Small intestine (tissue), 7 donors: ENCODE results near the gene PLXNB2. TPM values are rescaled to one million over a fixed set of nuclear protein-coding genes. Genes with fewer than 3 reads are reported as not detected.

Experiments used
- DNase-seq, 2 donors: peaks; one replicate each; pipeline versions ENCODE4 v3.0.0 to v3.0.0-alpha.2; 2013
- FAIRE-seq: peaks from 2 replicates; lab custom pipeline; 2012; peaks lifted over from hg19 to GRCh38; lab: Jason Lieb, UNC
- H3K27ac ChIP-seq, 3 donors: one replicate each; pipeline ENCODE4 v1.5.1; 2013; ENCODE audit warnings: low read length in 2 of 3, mild to moderate bottlenecking in 2 of 3, control low read depth in 1 of 3, inconsistent platforms in 1 of 3, low read depth in 1 of 3, moderate library complexity in 1 of 3
- H3K27me3 ChIP-seq, 3 donors: one replicate each; pipeline ENCODE4 v1.6.1; 2013; ENCODE audit warnings: low read length in 3 of 3, inconsistent platforms in 1 of 3; ENCODE audit not compliant: control insufficient read depth in 3 of 3, insufficient read depth in 3 of 3
- H3K36me3 ChIP-seq, 3 donors: one replicate each; pipeline ENCODE4 v1.6.1; 2013; ENCODE audit warnings: low read length in 3 of 3, inconsistent platforms in 1 of 3, low read depth in 1 of 3, mild to moderate bottlenecking in 1 of 3, moderate library complexity in 1 of 3; ENCODE audit not compliant: control insufficient read depth in 3 of 3, insufficient read depth in 2 of 3
- H3K4me1 ChIP-seq, 3 donors: one replicate each; pipeline ENCODE4 v1.6.1; 2013; ENCODE audit warnings: low read length in 2 of 3, inconsistent platforms in 1 of 3, low read depth in 1 of 3, mild to moderate bottlenecking in 1 of 3, moderate library complexity in 1 of 3; ENCODE audit not compliant: control insufficient read depth in 3 of 3, insufficient read depth in 2 of 3
- H3K4me3 ChIP-seq, 3 donors: one replicate each; pipeline ENCODE4 v1.5.1; 2013; ENCODE audit warnings: low read length in 3 of 3, control low read depth in 1 of 3, inconsistent platforms in 1 of 3, low read depth in 1 of 3, mild to moderate bottlenecking in 1 of 3, moderate library complexity in 1 of 3
- H3K9me3 ChIP-seq, 2 donors: one replicate each; pipeline ENCODE4 v1.6.1; 2013; ENCODE audit warnings: low read depth in 1 of 2, low read length in 1 of 2; ENCODE audit not compliant: control insufficient read depth in 2 of 2, insufficient read depth in 1 of 2
- WGBS, 3 donors: extraction: QIAGEN DNeasy Blood & Tissue Kit; methylation state at CpG; one replicate each; pipeline ENCODE4 v1.1.7; 2013; 5-methylcytosine and 5-hydroxymethylcytosine counted together
- polyA plus RNA-seq, 4 donors: library from polyadenylated mRNA; stranded (reverse) in 3 of 4; unstranded in 1 of 4; fragments of 200-250 nt in 3 of 4; fragments of 120-200 nt in 1 of 4; gene quantifications; one replicate each; pipeline versions ENCODE4 v1.2.1 to v1.2.3, GENCODE V29; 2013
- donor health status: healthy with polysubstance abuse.
- donor health status: control.
- donor health status: control.
- donor health status: Bipolar disorder and iron deficiency.
- donor health status: healthy.

The PLXNB2 gene
- polyA plus RNA-seq, 4 donors = 70.3 to 179 (median 95.2) TPM

DNA sequence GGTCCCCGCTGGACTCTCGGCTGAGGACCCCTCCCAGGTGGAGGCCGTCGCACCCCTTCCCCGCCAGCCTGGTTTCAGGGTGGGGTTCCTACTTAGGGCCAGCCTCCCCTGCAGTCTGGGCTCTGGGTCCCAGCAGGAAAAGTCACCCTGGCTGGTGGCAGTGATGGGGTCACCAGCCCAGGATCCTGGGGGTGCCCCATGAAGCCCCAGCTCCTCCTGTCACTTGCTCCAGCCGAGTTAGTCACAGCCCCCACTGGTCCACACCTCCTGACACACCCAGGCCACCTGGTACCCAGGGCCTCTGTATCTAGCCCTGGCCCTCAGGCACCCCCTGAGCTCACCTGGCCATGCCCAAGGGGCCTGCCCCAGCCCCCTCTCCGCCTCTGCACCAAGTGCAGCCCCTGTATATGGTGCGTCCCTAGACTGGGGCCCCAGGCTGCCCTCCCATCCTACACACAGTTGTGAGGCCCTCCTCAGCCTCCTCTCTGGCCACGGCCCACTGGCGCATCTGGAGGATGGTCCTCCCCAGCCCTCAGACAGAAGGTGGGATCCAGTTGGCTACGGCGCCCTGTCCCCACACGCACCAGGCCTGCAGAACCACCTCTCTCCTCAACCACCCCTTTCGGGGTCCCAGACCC lies 6.7 kb downstream of the PLXNB2 start:
- peaks cover 9 to 84% (median 44%) of the 10 kb centered on the region in 3 donors for H3K4me1 ChIP-seq
- DNase-seq (no peak), FAIRE-seq (no peak)
- no peaks in the 10 kb centered on the region for H3K9me3 ChIP-seq
- peak overlapping the region in 1 of 3 donors; percentile 30 for H3K4me3 ChIP-seq
- WGBS, 3 donors = 62 to 72% (median 65%) methylated on average over 13 to 14 of the region's 14 CpGs
- no peaks in the 10 kb centered on the region for H3K27me3 ChIP-seq
- peaks cover 0 to 69% (median 0%) of the 10 kb centered on the region in 3 donors for H3K36me3 ChIP-seq
- H3K27ac ChIP-seq = peak overlapping the region; percentile 53 to 71 (median 67)

DNA sequence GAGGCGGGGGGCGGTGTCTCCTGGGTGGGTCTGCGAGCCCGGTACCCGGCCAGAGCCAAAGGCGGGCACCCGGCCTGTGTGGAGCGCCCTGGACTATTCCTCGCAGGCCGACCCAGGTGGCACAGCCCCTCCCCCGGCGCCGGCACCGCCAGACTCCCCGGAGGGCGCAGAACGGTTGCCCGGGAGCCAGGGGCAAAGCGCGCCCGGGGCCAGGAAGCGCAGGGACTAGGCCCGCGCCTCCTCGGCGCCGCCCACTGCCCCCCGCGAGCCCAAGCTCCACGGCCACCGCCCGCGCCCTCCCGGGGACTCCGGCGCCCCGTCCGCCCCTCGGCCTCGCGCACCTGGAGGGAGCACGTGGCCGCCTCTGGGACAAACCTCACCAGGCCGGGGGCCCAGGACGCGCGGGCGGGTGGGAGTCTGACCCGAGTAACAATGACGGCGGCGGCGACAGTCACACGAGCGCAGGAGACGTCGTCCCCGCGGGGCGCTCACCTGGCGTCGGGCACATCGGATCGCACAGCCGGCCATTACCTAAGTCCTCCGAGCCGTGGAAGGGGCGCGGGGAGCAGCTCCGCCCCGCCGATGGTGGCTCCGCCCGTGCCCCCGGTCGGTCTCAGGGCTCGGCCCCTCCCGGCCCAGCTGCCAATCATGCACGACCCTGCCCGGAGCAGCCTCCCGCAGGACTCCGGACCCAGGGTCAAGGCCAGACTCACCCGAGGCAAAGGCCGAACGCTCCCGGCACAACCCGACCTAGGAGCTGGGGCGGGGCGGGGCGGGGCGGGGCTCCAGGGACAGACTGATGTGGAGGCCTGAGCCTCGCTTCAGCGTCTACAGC lies 7.4 kb downstream of the PLXNB2 start:
- Histone ChIP-seq H3K4me3 (peak overlapping the region; percentile 23 to 76 (median 36)), H3K4me1 (peaks cover 9 to 76% (median 37%) of the 10 kb centered on the region in 3 donors), H3K27ac (peak overlapping the region; percentile 53 to 98 (median 58)), H3K27me3 (no peaks in the 10 kb centered on the region), H3K36me3 (peaks cover 0 to 67% (median 0%) of the 10 kb centered on the region in 3 donors), H3K9me3 (no peaks in the 10 kb centered on the region)
- FAIRE-seq (no peak), DNase-seq (peak; percentile 87 to 95)
- 7 to 28% (median 23%) methylated on average over 43 to 93 of the region's 93 CpGs for WGBS, 3 donors

DNA sequence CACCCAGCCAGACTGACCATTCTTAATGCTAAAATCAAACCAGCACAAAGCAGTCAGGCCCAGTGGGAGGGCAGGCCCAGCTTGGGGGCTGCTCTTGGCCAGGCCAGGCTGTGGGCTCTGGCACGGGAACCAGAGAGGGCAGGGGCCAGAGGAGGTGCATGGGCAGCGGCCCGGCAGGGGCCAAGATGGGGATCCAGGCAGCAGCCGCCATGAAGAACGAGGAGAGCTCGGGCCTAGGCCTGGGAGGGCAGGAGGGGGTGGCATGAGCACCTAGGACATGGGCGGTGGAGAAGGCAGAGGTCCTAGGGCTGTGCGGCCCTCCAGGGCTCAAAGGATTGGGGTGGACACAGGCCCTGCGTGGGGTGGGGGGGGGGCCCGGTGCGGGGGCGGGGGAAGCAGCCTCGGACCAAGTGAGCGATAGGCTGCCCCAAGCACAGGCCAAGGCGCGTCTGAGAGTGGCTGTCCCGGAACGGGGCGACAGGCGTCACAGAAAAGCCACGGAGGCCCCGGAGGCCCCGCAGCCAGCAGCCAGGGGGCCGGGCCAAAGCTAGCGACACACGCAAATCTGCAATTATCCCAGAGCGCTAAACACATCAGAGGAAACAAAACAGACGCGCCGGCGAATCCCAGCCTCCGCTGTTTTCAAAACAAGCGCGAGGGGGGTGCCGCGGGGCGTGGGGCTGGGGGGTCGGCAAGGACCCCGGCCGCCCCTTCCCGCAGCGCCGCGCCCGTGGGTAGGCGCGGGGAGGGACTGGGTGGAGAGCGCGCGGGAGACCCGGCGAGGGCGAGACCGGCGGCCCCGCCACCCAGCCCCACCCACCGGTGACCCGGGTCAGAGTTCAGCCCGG lies 8.3 kb downstream of the PLXNB2 start:
- Histone ChIP-seq H3K36me3 (peaks cover 0 to 69% (median 0%) of the 10 kb centered on the region in 3 donors), H3K27me3 (no peaks in the 10 kb centered on the region), H3K9me3 (no peaks in the 10 kb centered on the region), H3K27ac (peak overlapping the region; percentile 53 to 98 (median 58)), H3K4me1 (peaks cover 8 to 75% (median 29%) of the 10 kb centered on the region in 3 donors), H3K4me3 (peak overlapping the region; percentile 12 to 76 (median 36))
- peak in 1 of 2 donors; percentile 53 for DNase-seq
- no peak for FAIRE-seq
- 23 to 38% (median 25%) methylated on average over 36 to 59 of the region's 59 CpGs for WGBS, 3 donors

DNA sequence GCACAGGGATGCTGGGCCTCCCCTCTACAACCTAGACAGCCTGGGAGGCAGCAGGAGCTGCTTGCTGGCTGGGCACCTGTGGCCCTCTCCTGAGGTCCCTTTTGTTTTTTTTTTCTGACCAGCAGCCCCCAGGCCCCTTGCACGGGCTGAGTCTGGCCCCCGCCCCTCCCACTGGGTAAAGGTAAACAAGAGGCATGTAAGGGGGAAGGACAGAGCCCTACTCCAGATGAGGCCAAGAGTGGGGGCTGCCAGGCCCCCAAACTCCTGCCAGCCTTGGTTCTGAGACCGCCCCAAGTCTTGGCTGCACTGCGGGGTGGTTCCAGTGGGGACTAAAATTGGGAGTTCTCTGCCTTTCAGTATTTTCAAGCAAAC lies 9.2 kb downstream of the PLXNB2 start:
- Histone ChIP-seq H3K27ac (peak overlapping the region in 1 of 3 donors; percentile 43), H3K4me3 (peak overlapping the region in 1 of 3 donors; percentile 76)
- FAIRE-seq = no peak

DNA sequence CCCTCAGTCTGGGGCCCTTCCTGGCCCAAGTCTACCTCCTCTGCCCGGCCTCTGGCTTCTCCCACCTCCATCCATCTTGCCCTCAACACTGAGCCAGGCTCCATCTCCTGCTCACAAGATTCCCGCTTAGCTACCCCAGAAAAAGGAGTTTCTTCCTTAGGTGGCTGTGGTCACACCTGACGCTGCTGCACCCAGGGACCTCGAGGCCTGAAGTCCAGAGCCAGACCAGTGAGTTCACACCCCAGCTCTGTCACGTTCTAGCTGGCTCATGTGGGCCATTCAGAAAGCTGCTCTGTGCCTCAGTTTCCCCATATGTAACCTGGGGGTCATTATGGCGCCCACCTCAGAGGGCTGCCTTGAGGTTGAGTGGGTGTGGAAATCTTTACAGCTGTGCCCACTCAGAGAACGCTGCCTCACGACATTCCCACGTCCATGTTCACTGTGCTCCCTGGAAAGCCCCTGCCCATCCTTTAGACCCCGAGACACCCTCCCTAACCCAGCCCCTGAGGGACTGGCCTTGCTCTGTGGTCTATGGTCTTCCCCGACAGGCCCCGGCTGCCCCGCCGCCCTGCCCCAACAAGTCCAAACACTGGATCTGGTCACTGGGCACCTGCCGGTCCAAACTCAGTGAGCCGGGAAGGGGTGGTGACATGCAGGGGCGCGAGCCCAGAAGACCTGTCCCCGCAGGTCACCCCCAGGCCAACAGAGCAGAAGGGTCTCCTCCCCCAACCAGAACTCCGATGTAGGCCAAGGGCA lies 9.8 kb downstream of the PLXNB2 start:
- WGBS, 3 donors = 85 to 87% (median 86%) methylated on average over 20 of the region's 20 CpGs
- H3K36me3 ChIP-seq = peaks cover 0 to 64% (median 0%) of the 10 kb centered on the region in 3 donors
- FAIRE-seq (no peak), DNase-seq (no peak)
- peak overlapping the region in 1 of 3 donors; percentile 2 for H3K4me3 ChIP-seq
- peak overlapping the region in 2 of 3 donors; percentile 17 to 52 for H3K27ac ChIP-seq
- no peaks in the 10 kb centered on the region for H3K27me3 ChIP-seq
- no peaks in the 10 kb centered on the region for H3K9me3 ChIP-seq
- H3K4me1 ChIP-seq = peaks cover 8 to 71% (median 20%) of the 10 kb centered on the region in 3 donors

More for the DNA sequence above, 9.2 kb downstream of the PLXNB2 start:
- 75 to 79% (median 75%) methylated on average over 4 of the region's 4 CpGs for whole genome bisulfite sequencing, 3 donors
- H3K27me3 ChIP-seq = no peaks in the 10 kb centered on the region
- peaks cover 8 to 73% (median 24%) of the 10 kb centered on the region in 3 donors for H3K4me1 ChIP-seq
- peaks cover 0 to 66% (median 0%) of the 10 kb centered on the region in 3 donors for H3K36me3 ChIP-seq
- DNase-seq = no peak
- no peaks in the 10 kb centered on the region for H3K9me3 ChIP-seq

DNA sequence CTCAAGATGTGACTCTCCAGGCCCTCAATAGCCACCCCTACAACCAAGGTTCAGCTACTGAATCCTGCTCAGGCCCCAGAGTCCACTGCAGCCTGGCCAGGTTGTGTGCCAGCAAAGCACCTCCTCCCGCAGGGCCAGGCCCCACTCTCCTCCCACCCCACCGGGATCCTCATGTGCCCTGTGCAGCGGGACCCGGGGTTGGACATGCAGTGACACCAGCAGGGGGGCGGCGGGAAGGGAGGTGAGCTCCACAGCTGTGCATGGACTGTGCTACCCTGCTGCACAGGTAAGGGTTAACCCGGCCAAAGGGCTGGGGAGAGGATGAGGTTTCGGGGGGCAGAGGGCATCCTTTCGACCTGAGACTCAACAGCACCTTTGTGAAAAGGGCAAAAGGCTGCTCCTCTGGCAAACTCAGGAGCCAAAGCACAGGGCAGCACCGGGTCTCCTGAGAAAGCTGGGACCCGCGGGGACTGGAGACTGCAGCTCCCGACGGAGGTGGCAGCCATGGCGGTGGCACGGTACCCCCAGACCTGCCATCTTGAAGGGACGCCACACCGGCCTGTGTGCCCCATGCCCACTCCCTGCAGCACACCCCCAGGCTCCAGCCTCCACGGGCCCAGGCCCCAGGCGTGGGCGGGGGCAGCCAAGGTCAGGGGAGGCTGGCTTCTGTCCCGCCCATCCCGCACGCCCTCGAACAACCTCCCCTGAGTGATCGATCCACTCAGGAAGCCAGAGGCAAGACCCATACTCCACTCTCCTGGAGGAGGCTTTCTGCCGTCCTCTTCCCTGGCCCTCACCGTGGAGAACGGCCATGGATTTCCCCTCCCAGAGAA lies 10.6 kb downstream of the PLXNB2 start:
- no peak for FAIRE-seq
- DNase-seq = peak in 1 of 2 donors; percentile 37
- Histone ChIP-seq H3K36me3 (peaks cover 0 to 65% (median 0%) of the 10 kb centered on the region in 3 donors), H3K9me3 (no peaks in the 10 kb centered on the region), H3K27ac (peak overlapping the region in 2 of 3 donors; percentile 18 to 52), H3K27me3 (no peaks in the 10 kb centered on the region), H3K4me1 (peaks cover 8 to 67% (median 17%) of the 10 kb centered on the region in 3 donors), H3K4me3 (peak overlapping the region in 1 of 3 donors; percentile 1)
- WGBS, 3 donors = 45 to 67% (median 53%) methylated on average over 26 to 29 of the region's 29 CpGs

DNA sequence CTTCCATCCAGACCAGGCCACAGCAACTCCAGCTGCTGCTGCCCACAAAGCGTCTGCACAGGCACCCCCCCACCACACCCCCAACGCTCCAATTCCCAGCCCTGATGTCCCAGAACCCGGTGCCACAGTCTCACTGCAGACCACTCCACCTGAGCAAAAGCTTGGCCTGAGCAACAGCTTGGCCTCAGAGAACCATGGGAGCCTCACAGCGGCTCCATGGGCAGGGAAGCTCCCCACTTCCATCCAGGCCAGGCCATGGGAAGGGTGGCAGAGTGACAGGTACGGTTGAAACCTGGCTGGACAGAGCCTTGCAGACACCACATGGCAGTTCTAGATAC lies 13.2 kb downstream of the PLXNB2 start:
- Histone ChIP-seq H3K4me1 (peaks cover 5 to 50% (median 8%) of the 10 kb centered on the region in 3 donors), H3K4me3 (no peak overlapping the region), H3K27ac (peak overlapping the region; percentile 86 to 97 (median 93)), H3K36me3 (peaks cover 0 to 82% (median 2%) of the 10 kb centered on the region in 3 donors), H3K9me3 (no peaks in the 10 kb centered on the region), H3K27me3 (no peaks in the 10 kb centered on the region)
- FAIRE-seq (no peak), DNase-seq (no peak)
- 24 to 37% (median 24%) methylated on average over 5 of the region's 5 CpGs for WGBS, 3 donors
